ENCODE results near the gene CD274.

GRCh38 chr9:5421163-5421562 lies 29.2 kb upstream of the CD274 start:
- TF ChIP-seq, protein P1, sequence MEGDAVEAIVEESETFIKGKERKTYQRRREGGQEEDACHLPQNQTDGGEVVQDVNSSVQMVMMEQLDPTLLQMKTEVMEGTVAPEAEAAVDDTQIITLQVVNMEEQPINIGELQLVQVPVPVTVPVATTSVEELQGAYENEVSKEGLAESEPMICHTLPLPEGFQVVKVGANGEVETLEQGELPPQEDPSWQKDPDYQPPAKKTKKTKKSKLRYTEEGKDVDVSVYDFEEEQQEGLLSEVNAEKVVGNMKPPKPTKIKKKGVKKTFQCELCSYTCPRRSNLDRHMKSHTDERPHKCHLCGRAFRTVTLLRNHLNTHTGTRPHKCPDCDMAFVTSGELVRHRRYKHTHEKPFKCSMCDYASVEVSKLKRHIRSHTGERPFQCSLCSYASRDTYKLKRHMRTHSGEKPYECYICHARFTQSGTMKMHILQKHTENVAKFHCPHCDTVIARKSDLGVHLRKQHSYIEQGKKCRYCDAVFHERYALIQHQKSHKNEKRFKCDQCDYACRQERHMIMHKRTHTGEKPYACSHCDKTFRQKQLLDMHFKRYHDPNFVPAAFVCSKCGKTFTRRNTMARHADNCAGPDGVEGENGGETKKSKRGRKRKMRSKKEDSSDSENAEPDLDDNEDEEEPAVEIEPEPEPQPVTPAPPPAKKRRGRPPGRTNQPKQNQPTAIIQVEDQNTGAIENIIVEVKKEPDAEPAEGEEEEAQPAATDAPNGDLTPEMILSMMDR (IDR thresholded peaks at IDR 0.05; ENCODE audit: insufficient read depth, low read length), result no peak
- no peak for TF ChIP-seq GABPA (IDR thresholded peaks at IDR 0.05; ENCODE audit: low read depth)

All from HL-60 (cell line).